NB4 (cell line): ENCODE measurements around the gene GNB5.
"Not testable (repeated sequence)": the region's sequence is repeated elsewhere in the genome, so short reads cannot be mapped to it uniquely, and the experiment has no call there.

Experiments used
- DNase-seq: peaks from one replicate; pipeline ENCODE4 v3.0.0; 2010; ENCODE audit warnings: low read depth
- H3K4me3 ChIP-seq: one replicate; pipeline ENCODE4 v1.5.1; 2011; ENCODE audit warnings: mild to moderate bottlenecking, low read depth, low read length, moderate library complexity
- CTCF ChIP-seq: IDR thresholded peaks from one replicate; pipeline ENCODE4 v1.5.1; 2012; ENCODE audit warnings: low read depth, low read length
- MAX ChIP-seq: IDR thresholded peaks from 2 replicates; pipeline ENCODE4 v1.6.1; 2011; ENCODE audit warnings: low read depth, low read length
- MYC ChIP-seq: IDR thresholded peaks from 2 replicates; pipeline ENCODE4 v1.6.1; 2011; ENCODE audit warnings: low read depth, low read length
- POLR2A ChIP-seq: IDR thresholded peaks from 2 replicates; pipeline ENCODE4 v1.6.1; 2011; ENCODE audit warnings: mild to moderate bottlenecking; ENCODE audit not compliant: insufficient read length; ENCODE audit errors: extremely low read depth

The GNB5 gene

DNA sequence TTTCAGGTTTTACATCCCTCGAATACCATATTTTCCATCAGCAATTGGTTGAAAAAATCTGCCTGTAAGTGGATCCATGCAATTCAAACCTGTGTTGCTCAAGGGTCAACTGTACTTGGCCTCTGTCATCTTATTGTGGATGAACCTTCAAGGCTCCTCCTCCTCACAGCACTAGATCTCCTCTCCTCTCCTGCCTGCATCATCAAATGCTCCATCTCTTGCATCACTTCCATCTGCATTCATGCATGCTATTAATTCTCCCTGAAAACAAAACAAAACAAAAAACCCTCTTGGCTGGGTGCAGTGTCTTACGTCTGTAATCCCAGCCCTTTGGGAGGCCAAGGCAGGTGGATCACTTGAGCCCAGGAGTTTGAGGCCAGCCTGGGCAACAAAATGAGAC lies 88.7 kb downstream of the GNB5 start:
- no peak for DNase-seq
- H3K4me3 ChIP-seq = no peak overlapping the region
- TF ChIP-seq CTCF = no peak
- TF ChIP-seq MYC = no peak
- no peak for TF ChIP-seq MAX
- TF ChIP-seq POLR2A = no peak

GRCh38 chr15:52101542-52102323 lies 89.5 kb downstream of the GNB5 start:
- TF ChIP-seq POLR2A (no peak), MYC (no peak), MAX (no peak), CTCF (no peak)
- DNase-seq = peak; percentile 66
- H3K4me3 ChIP-seq = no peak overlapping the region

DNA sequence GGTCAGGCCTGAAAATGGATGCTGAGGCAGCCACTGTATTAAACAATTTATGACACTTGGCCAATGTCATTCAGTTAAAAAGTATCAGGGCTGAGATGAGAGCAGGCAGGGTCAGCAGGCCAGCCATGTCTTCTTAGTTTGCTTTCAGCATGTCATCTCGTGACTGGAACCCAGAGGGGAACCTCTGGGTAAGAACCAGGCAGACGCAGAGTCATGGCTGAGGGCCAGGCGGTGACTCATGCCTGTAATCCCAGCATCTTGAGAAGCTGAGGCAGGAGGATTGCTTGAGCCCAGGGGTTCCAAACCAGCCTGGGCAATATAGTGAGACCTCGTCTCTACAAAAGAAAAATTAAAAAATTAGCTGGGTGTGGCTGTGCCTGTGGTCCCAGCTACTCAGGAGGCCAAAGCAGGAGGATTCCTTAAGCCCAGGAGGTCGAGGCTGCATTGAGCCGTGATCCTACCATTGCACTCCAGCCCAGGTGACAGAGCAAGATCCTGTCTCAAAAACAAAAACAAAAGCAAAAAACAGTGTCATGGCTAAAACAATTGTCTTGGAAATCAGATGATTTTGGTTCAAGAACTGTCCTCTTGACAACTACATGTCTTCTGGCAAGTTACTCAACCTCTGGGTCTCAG lies 90.3 kb downstream of the GNB5 start:
- TF ChIP-seq MAX (peak; percentile 14; the same call in 1 of the 2 replicates), MYC (no peak; the same call in 1 of the 2 replicates)
- no peak overlapping the region for H3K4me3 ChIP-seq
- peak; percentile 84 for DNase-seq

- TF ChIP-seq MYC (no peak), MAX (no peak), POLR2A (no peak), CTCF (no peak)
- DNase-seq = no peak
- no peak overlapping the region for H3K4me3 ChIP-seq
These were observed 91.4 kb downstream of the GNB5 start for GRCh38 chr15:52099651-52100272.

- H3K4me3 ChIP-seq = no peak overlapping the region
- no peak for TF ChIP-seq MYC
- no peak for TF ChIP-seq POLR2A
- no peak for TF ChIP-seq MAX
- TF ChIP-seq CTCF = no peak
- peak; percentile 73 for DNase-seq
These were observed 92.9 kb downstream of the GNB5 start for GRCh38 chr15:52098323-52098722.

- no peak for DNase-seq
- H3K4me3 ChIP-seq = no peak overlapping the region
- TF ChIP-seq POLR2A (no peak), MYC (no peak), MAX (no peak), CTCF (no peak)
These were observed 94.0 kb downstream of the GNB5 start for GRCh38 chr15:52097180-52097579.

GRCh38 chr15:52096536-52096935 lies 94.7 kb downstream of the GNB5 start:
- not testable (repeated sequence) for H3K4me3 ChIP-seq, DNase-seq
